NCI-H128 (cell line): ENCODE results near the gene SPATA31E1.
"Not testable (repeated sequence)": the region's sequence is repeated elsewhere in the genome, so short reads cannot be mapped to it uniquely, and the experiment has no call there.

ENCODE experiments used
- DNase-seq: peaks from one replicate; lab custom pipeline; 2025; ENCODE audit not compliant: unreplicated experiment; lab: John Stamatoyannopoulos, UW

Gene SPATA31E1

GRCh38 chr9:87884578-87885459 lies 2.1 kb downstream of the SPATA31E1 start:
- DNase-seq, result no peak

DNA sequence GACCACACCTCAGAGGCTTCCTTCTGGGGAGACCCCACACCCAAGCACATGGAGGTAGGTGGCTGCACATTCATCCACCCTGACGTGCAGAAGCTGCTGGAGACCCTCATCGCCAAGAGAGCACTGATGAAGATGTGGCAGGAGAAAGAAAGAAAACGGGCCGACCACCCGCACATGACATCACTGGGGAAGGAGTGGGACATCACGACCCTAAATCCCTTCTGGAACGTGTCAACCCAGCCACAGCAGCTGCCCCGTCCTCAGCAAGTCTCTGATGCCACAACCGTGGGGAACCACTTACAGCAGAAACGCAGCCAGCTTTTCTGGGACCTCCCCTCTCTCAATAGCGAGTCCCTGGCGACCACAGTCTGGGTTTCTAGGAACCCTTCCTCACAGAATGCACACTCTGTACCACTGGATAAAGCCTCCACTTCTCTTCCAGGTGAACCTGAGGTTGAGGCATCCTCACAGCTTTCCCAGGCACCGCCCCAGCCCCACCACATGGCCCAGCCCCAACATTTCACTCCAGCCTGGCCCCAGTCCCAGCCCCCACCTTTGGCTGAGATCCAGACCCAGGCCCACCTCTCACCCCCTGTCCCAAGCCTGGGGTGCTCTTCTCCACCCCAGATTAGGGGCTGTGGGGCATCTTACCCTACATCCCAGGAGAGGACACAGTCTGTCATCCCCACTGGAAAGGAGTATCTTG lies 3.0 kb downstream of the SPATA31E1 start:
- DNase-seq, result no peak

DNA sequence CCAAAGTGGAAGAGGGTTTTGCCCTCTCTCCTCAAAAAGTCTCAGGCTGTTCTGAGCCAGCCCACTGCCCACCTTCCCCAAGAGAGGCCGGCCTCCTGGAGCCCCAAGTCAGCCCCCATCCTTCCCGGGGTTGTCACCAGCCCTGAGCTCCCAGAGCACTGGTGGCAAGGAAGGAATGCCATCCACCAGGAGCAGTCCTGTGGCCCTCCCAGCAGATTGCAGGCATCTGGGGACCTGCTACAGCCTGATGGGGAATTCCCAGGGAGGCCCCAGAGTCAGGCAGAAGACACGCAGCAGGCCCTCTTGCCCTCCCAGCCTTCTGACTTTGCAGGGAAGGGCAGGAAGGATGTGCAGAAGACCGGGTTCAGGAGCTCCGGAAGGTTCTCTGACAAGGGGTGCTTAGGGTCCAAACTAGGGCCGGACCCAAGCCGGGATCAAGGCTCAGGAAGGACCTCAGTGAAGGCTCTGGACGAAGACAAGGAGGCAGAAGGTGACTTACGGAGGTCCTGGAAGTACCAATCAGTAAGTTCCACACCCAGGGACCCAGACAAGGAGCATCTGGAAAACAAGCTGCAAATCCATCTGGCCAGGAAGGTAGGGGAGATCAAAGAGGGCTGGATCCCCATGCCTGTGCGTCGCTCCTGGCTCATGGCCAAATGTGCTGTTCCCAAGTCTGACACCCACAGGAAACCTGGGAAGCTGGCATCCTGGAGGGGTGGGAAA lies 3.7 kb downstream of the SPATA31E1 start:
- no peak for DNase-seq

GRCh38 chr9:87886933-87887505 lies 4.3 kb downstream of the SPATA31E1 start:
- no peak for DNase-seq

GRCh38 chr9:87887661-87888480 lies 5.2 kb downstream of the SPATA31E1 start:
- DNase-seq, result no peak

DNA sequence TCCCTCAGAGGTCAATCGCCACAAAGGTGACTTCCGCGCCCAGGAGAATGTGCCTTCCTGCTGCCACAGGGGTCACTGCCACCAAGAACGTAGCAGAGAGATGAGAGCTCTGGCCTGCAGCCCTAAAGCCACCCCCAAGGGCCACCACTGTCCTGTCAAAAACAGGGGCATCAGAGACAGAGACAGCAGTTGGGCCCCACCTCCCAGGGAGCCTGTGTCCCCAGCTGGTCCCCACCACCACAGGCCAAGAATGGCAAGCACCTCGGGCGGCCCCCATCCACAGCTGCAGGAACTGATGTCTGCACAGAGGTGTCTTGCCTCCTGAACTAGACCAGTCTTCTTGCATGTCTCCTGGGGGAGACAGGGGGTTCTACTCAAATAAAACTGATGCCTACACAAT lies 5.8 kb downstream of the SPATA31E1 start:
- no peak for DNase-seq

- no peak for DNase-seq
Observed at GRCh38 chr9:87889065-87889881, 6.6 kb downstream of the SPATA31E1 start.

DNA sequence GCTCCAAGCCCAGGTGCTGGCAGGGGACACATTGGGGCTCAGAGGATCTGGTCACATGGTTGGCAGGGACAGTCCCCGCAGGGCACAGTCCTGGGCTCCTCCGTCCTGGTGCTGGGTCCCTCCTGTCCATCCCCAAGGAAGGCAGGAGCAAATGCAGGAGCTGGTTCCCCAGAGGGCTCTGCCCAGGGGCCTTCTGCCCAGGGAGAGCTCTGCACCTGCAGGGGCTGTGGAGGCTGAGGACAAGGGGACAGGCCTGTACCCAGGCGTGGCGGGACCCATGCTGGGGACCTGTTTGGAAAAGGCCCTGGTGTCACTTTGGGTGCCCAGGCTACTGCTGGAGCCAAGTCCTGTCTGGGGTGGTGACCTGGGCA lies 7.2 kb downstream of the SPATA31E1 start:
- no peak for DNase-seq

GRCh38 chr9:87890837-87891236 lies 8.2 kb downstream of the SPATA31E1 start:
- DNase-seq, result no peak

- no peak for DNase-seq
Observed at GRCh38 chr9:87891754-87892153, 9.1 kb downstream of the SPATA31E1 start.

DNA sequence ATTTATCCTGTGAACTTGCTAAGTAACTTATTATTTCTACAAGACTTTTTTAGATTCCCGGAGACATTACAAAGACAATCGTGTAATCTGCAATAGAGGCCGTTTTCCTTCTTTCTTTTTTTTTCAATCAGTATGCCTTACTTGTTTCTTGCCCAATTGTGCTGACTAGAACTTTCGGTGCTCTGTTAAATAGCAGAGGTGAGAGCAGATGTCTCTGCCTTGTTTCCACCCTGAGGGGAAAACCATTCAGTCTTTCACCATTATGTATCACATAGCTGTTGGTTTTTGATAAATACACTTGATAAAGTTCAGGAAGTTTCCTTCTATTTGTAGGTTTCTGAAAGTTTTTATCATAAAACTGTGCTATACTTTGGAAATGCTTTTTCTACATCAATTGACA lies 10.3 kb downstream of the SPATA31E1 start:
- no peak for DNase-seq

- no peak for DNase-seq
Observed at GRCh38 chr9:87894998-87895625, 12.4 kb downstream of the SPATA31E1 start.

GRCh38 chr9:87896891-87897290 lies 14.2 kb downstream of the SPATA31E1 start:
- DNase-seq, result no peak

GRCh38 chr9:87898151-87898550 lies 15.5 kb downstream of the SPATA31E1 start:
- no peak for DNase-seq

- not testable (repeated sequence) for DNase-seq
Observed at GRCh38 chr9:87902371-87902770, 19.7 kb downstream of the SPATA31E1 start.

DNA sequence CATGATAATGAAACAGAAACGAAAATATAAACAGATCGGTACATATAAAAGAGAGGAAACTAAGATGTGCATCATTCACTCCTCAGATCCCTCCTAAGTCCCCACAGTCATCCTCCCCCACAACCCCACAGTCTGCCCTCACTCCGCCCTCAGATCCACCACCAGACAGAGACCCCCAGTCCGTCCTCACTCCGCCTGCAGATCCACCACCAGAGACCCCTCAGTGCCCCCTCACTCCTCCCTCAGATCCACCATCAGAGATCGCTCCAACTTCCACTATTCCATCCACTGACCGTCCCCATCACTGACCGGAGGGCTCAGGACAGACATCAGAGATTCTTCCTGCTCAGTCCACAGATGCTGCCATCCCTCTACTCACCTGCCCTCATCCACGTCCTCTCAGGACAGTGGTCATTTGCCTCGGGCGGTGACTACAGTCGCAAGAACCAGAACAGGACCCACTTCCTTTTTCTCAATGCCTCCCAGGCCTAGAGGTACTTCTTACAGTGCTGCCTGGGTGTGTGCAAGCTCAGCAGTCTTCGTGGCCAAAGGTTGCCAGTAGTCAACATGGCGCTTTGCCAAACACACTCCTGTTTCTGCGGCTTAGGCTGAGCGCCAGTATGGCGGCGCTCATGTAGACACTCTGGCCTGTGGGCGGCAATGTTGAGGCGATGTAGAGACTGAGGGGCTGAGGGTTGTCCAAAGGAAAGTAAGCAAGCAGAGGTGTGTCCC lies 26.8 kb downstream of the SPATA31E1 start:
- no peak for DNase-seq

DNA sequence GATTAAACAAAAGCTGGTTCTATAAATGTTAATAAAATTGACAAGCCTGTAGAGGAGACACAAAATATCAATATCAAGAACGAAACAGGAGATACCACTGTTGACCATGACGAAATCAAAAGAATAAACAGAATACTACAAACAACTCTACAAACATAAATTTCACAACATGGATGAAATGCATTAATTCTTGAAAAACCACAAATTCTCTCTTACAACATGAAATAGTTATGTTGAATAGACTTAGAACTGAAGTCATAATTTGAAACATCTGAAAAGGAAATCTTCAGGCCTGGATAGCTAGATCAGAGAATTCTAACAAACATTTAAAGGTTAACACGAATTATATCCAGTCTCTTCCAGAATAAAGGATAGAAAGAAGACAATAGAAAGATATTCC lies 28.1 kb downstream of the SPATA31E1 start:
- no peak for DNase-seq

DNA sequence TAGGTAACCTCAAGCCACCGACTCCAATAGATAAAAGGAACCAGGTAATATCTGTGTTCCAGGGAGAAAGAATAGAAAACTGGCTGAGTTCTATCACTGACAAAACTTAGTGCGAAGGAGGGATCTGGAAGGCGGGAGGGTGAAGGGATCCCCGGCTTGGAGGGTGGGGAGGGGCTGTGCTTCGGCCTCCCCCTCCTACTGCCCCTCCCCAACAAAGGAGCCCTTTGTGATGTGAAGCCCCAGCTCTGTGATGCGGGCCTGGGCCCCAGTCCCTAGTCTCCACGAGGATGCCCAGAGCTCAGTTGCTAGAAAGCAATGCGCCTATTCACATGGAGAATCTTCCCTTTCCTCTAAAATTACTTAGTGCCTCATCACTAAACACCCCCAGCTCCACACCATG lies 35.0 kb downstream of the SPATA31E1 start, which contains the start of gene SPATA31C1:
TSS of gene SPATA31C1 (plus strand) at position 301 of the 400 bp plus-strand sequence.
- not testable (repeated sequence) for DNase-seq
